ENCODE results near the gene TBL2.
A peak's percentile ranks its signal among the peaks of the same experiment; 100 is the strongest.
"Not testable (repeated sequence)": the region's sequence is repeated elsewhere in the genome, so short reads cannot be mapped to it uniquely, and the experiment has no call there.

TBL2 gene

GRCh38 chr7:73618538-73618937 is 40.2 kb upstream of the TBL2 start (continued):
- no peak for TF ChIP-seq ZBTB10 (tag by site-specific recombination; IDR thresholded peaks at IDR 0.05)
- no peak for TF ChIP-seq ZNF621 (tag by site-specific recombination; IDR thresholded peaks at IDR 0.05)
- no peak for TF ChIP-seq HIC1 (tag by site-specific recombination; IDR thresholded peaks at IDR 0.05)
- TF ChIP-seq ZNF645 (tag by site-specific recombination; IDR thresholded peaks at IDR 0.05): no peak
- TF ChIP-seq RBAK (tag by site-specific recombination; IDR thresholded peaks at IDR 0.05): no peak
- no peak for TF ChIP-seq SP2 (tag by site-specific recombination; IDR thresholded peaks at IDR 0.05)
- no peak for TF ChIP-seq ZNF658 (tag by site-specific recombination; IDR thresholded peaks at IDR 0.05)
- TF ChIP-seq ZBTB11 (tag by site-specific recombination; conservative IDR thresholded peaks at IDR 0.05; ENCODE audit: low read depth): no peak

- POLR2A ChIA-PET; H3K4me1 ChIP-seq (ENCODE audit: control insufficient read depth, insufficient read depth, low read length); H3K27ac ChIP-seq (ENCODE audit: extremely low read depth, low read depth, low read length); H3K4me3 ChIP-seq (ENCODE audit: low read depth, low read length); H3K9me3 ChIP-seq (ENCODE audit: control insufficient read depth, insufficient read depth, low read depth, low read length): not testable (repeated sequence)
- peaks cover 0 to 11% of the 10 kb centered on the region in 2 experiments; a peak in 1 of 3 replicates for H3K36me3 ChIP-seq (ENCODE audit: control insufficient read depth in 2 of 2, insufficient read depth in 1 of 2, low read length in 2 of 2)
- CTCF ChIA-PET: interaction anchor here (0.6 to 3.4 kb wide), 3 partner anchors 11 to 108 kb away, joined by 4 to 13 read pairs (median 5); no protein-coding TSS in a partner anchor
- TF ChIP-seq ZNF121 (tag by site-specific recombination; IDR thresholded peaks at IDR 0.05): peak; percentile 90
These were observed 39.1 kb upstream of the TBL2 start for GRCh38 chr7:73617520-73617919.

GRCh38 chr7:73615886-73616285 is 37.5 kb upstream of the TBL2 start:
- ChIA-PET POLR2A (no interaction called here), CTCF (interaction anchor here (0.5 to 3.4 kb wide), 4 partner anchors 9 to 295 kb away, joined by 3 to 13 read pairs (median 6); no protein-coding TSS in a partner anchor)

More at GRCh38 chr7:73615886-73616285, 37.5 kb upstream of the TBL2 start:
- Histone ChIP-seq H3K27ac (ENCODE audit: extremely low read depth, low read depth, low read length) (no peak overlapping the region), H3K4me1 (ENCODE audit: control insufficient read depth, insufficient read depth, low read length) (peaks cover 7% of the 10 kb centered on the region), H3K36me3 (ENCODE audit: control insufficient read depth in 2 of 2, insufficient read depth in 1 of 2, low read length in 2 of 2) (peaks cover 0 to 11% of the 10 kb centered on the region in 2 experiments; a peak in 1 of 3 replicates), H3K4me3 (ENCODE audit: low read depth, low read length) (no peak overlapping the region), H3K9me3 (ENCODE audit: control insufficient read depth, insufficient read depth, low read depth, low read length) (no peaks in the 10 kb centered on the region)
- TF ChIP-seq ZNF391 (tag by site-specific recombination; IDR thresholded peaks at IDR 0.05; ENCODE audit: borderline replicate concordance, low read depth) (no peak), ZNF501 (tag by site-specific recombination; IDR thresholded peaks at IDR 0.05) (no peak), ZNF280C (tag by site-specific recombination; IDR thresholded peaks at IDR 0.05) (no peak), ZSCAN18 (tag by site-specific recombination; IDR thresholded peaks at IDR 0.05) (no peak), ZFP41 (tag by site-specific recombination; IDR thresholded peaks at IDR 0.05; ENCODE audit: borderline replicate concordance) (no peak)
